ENCODE results near the gene LAMA5. TPM values are rescaled to one million over a fixed set of nuclear protein-coding genes. Genes with fewer than 3 reads are reported as not detected.

Gene LAMA5
- total RNA-seq, 2 experiments from 2014 or later: 53.3 to 162 TPM

DNA sequence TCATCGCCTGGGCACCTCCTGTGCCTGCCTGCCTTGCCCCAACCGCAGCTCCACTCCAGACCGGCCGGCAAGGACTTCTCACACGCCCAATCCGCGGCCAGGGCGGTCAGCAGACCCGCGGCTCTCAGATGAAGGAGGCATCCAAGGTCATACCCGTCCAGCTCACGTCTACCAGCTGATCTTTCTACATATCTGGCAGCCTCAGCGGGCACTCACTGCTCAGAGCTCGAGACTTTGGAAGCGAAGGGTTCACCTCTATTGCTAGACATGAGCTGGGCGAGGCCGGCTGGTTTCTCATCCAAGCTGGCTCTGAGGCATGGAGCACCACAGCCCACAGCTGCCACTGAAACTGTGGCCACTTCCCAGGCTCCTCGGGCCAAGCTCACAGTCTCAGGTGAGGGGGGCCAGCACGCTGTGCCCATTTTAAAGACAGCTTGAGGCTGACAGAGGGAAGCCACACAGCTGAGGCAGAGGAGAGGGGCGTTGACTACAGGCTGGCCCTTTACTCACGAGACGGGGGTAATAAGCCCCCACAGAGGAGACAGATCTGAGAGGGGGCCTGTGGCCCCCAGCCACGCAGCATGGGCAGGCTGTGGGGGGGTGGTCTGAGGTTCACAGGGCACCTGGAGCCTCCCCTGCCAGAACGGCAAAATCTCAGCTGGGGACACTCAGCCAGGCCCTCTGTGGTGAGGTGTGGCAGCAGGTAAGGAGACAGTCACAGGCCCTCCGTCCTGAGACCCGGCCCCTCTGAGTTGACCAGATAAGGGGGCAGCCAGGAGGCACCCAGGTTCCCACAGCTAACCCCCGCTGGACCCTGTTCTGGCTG lies 2.0 kb downstream of the LAMA5 start:
- Histone ChIP-seq H3K36me3 (ENCODE audit: insufficient read depth, low read length) (no peaks in the 10 kb centered on the region), H3K4me2 (ENCODE audit: low read length) (peak overlapping the region; percentile 86), H3K9me3 (ENCODE audit: low read length) (no peaks in the 10 kb centered on the region), H3K79me2 (ENCODE audit: insufficient read depth, low read depth, low read length) (no peaks in the 10 kb centered on the region), H4K20me1 (ENCODE audit: insufficient read depth, low read length) (no peaks in the 10 kb centered on the region), H3K4me1 (ENCODE audit: insufficient read depth, low read length, poor library complexity, severe bottlenecking) (peaks cover 56% of the 10 kb centered on the region), H2AFZ (ENCODE audit: low read length) (no peak overlapping the region), H3K4me3 (ENCODE audit: low read depth, low read length, poor library complexity, severe bottlenecking) (peak overlapping the region; percentile 92), H3K9me2 (ENCODE audit: insufficient read depth, low read length) (no peaks in the 10 kb centered on the region), H3K27ac (ENCODE audit: low read depth, low read length, poor library complexity, severe bottlenecking) (peak overlapping the region; percentile 56)
- POLR2A ChIA-PET: interaction anchor here (0.6 to 0.9 kb wide), 3 partner anchors 9 to 64 kb away, joined by 3 read pairs; no protein-coding TSS in a partner anchor
- TF ChIP-seq EZH2phosphoT487 (IDR thresholded peaks at IDR 0.05; ENCODE audit: borderline replicate concordance, low read depth, low read length): no peak
- no peak for TF ChIP-seq CTCF (conservative IDR thresholded peaks at IDR 0.05; ENCODE audit: low read length)
- BruUV-seq (replicated peaks): no TSS peak
- intact Hi-C loops (cut with micrococcal nuclease; ENCODE audit: unreplicated experiment): loop anchor here (5.0 kb wide), 1 partner anchor 43 kb away; no protein-coding TSS in a partner anchor
- CTCF ChIA-PET (ENCODE audit: unreplicated experiment): no interaction called here
- no peak for DNase-seq (ENCODE audit: low spot score)

- Histone ChIP-seq H3K9me2 (ENCODE audit: insufficient read depth, low read length) (no peaks in the 10 kb centered on the region), H3K36me3 (ENCODE audit: insufficient read depth, low read length) (no peaks in the 10 kb centered on the region; the same call in 1 of the 2 replicates), H4K20me1 (ENCODE audit: insufficient read depth, low read length) (no peaks in the 10 kb centered on the region), H2AFZ (ENCODE audit: low read length) (no peak overlapping the region), H3K9me3 (ENCODE audit: low read length) (no peaks in the 10 kb centered on the region), H3K27ac (ENCODE audit: low read depth, low read length, poor library complexity, severe bottlenecking) (no peak overlapping the region), H3K4me1 (ENCODE audit: insufficient read depth, low read length, poor library complexity, severe bottlenecking) (peaks cover 64% of the 10 kb centered on the region), H3K4me2 (ENCODE audit: low read length) (no peak overlapping the region), H3K4me3 (ENCODE audit: low read depth, low read length, poor library complexity, severe bottlenecking) (no peak overlapping the region), H3K79me2 (ENCODE audit: insufficient read depth, low read depth, low read length) (no peaks in the 10 kb centered on the region)
- CTCF ChIA-PET (ENCODE audit: unreplicated experiment): interaction anchor here (0.6 kb wide), 1 partner anchor 63 kb away, joined by 3 read pairs; no protein-coding TSS in a partner anchor
- POLR2A ChIA-PET: interaction anchor here (0.6 kb wide), 1 partner anchor 343 kb away, joined by 5 read pairs; no protein-coding TSS in a partner anchor
- no peak for DNase-seq (ENCODE audit: low spot score)
- BruUV-seq (replicated peaks): no TSS peak
- intact Hi-C loops (cut with micrococcal nuclease; ENCODE audit: unreplicated experiment): no loop called here
- no peak for TF ChIP-seq EZH2phosphoT487 (IDR thresholded peaks at IDR 0.05; ENCODE audit: borderline replicate concordance, low read depth, low read length)
- TF ChIP-seq CTCF (conservative IDR thresholded peaks at IDR 0.05; ENCODE audit: low read length): 0 out of 2 replicates have a peak, but pooled peaks have one; percentile 27
These were observed 2.9 kb downstream of the LAMA5 start for GRCh38 chr20:62363920-62364851.

Measured in OCI-LY7 (cell line).